HG03442 (cell line): ENCODE results near the gene RPTOR.
"Not testable (repeated sequence)": the region's sequence is repeated elsewhere in the genome, so short reads cannot be mapped to it uniquely, and the experiment has no call there.

ENCODE experiments used
- ATAC-seq: cut with Tn5 transposase; IDR thresholded peaks from one replicate; pipeline ENCODE4 v1.9.1; 2021; ENCODE audit warnings: mild to moderate bottlenecking, moderate library complexity; ENCODE audit not compliant: unreplicated experiment

RPTOR gene

GRCh38 chr17:80803451-80804428, 259.1 kb downstream of the RPTOR start:
- ATAC-seq = no peak

- ATAC-seq = no peak
These were observed 259.8 kb downstream of the RPTOR start for GRCh38 chr17:80804466-80804865.

DNA sequence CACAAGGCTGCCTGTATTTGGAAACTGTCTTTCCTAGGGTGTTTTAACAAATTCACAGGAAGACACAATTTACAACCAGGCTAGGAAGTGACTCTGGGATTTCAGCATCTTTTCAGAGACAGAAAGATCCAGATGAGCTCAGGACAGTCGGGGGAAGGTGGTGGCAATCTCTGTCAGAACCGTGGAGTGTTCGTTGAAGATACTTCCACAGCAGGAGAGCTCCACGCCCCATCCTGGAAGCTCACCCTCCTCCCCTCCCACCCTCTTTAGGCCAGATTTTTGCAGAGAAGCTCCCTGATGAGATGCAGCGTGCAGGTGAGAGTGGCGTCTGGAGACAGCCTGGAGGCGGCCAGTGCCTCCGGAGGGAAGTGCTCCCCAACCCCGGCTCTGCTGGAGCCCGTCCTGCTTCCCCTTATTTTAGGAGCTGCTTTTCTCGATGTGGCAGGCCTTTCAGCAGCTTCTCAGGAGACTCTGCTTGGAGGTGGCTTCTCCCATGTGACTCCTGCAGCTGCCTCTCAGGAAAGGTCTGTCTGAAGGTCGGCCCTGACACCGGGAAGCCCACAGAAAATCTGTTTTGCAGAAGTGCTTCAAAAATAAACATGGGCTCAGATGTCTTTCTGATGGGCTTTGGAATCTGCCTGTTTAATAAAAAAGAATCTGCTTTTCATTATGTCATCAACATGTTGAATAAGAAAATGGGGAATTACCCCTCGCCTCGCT, 260.6 kb downstream of the RPTOR start:
- ATAC-seq = no peak

GRCh38 chr17:80807014-80807413, 262.4 kb downstream of the RPTOR start:
- no peak for ATAC-seq

DNA sequence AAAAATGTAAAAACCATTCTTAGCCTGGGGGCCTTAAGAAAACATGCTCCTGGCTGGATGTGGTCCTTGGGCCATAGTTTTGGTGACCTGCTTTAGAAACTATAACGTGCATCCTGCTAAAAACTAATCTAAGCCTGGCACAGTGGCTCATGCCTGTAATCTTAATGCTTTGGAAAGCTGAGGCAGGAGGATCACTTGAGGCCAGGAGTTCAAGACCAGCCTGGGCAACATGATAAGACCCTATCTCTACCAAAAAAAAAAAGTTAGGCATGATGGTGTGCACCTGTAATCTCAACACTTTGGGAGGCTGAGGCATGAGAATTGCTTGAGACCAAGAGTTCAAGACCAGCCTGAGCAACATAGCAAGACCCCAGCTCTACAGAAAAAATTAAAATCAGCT, 263.2 kb downstream of the RPTOR start:
- ATAC-seq = no peak

DNA sequence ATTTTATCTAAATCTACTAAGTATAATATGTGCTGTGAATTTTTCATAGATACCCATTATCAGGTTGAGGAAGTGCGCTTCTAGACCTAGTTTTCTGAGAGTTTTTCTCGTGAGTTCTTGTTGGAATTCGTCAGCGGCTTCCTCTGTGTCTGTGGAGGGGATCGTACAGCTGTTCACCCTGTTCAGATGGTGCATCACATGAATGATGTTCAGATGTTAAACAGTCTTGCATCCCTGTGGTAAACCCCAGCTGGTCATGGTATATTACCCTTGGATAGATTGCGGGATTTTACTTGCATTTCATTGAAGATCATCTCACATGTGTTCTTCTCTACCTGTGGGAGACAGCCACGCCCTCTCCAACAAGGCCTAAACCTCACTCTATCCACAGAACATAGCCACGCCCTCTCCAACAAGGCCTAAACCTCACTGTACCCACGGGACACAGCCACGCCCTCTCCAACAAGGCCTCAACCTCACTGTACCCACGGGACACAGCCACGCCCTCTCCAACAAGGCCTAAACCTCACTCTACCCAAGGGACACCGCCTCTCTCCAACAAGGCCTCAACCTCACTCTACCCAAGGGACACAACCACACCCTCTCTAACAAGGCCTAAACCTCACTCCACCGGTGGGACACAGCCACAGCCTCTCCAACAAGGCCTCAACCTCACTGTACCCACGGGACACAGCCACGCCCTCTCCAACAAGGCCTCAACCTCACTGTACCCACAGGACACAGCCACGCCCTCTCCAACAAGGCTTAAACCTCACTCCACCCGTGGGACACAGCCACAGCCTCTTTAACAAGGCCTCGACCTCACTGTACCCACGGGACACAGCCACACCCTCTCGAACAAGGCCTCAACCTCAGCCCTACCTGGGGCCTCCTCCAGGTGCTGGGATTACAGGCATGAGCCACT, 266.8 kb downstream of the RPTOR start:
- ATAC-seq = no peak

DNA sequence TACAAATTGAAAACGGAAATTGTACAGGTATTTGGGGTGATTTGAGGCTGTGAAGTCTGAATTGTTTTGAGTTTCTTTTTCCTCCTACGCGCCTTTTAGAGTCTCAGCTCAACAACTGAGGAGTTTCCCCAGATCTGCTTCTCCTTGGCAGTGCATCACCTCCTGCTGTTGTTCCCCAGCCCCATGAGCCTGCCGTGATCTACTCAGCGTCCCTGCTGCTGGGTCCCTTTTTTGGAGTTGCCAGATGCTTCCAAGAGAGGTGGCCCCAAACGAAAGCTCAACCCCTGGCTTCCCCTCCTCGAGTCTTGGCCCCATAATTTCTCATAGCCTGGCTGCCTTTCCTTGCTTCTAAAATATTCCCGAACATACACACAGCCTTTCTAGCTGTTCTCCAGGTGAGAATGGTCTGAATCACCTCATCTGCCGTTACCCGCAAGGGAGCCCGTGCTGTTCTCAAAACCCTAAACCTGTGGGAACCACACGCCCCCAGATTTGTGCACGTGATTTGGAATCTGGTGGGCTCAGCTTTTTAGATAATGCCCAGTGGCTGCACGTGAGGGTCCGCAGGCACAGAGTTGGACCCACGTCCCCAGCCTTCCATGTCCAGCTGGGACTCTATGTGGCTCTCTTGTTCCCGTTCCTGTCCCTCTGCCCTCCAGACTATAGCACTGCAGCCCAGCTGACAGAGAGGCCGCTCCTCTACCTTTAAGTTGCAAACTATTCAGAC, 267.9 kb downstream of the RPTOR start:
- ATAC-seq = no peak

DNA sequence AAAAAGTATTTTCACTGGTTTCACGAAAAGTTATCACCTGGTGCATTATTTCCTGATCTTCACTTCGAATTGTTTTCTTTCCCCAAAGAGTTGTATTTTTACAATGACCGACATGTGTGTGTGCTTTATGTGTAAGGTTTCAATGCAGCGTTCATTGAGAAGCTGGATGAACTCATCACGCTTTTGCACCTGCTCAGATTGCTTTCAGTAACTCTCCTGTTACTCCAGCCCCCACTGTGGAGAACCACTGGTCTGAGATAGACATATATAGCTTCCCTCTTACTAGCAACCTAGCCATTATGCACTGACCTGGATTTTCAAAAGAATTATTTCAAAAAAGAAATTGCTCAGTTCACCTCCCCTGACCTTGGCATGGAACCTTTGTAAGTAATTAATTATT, 268.7 kb downstream of the RPTOR start:
- no peak for ATAC-seq

DNA sequence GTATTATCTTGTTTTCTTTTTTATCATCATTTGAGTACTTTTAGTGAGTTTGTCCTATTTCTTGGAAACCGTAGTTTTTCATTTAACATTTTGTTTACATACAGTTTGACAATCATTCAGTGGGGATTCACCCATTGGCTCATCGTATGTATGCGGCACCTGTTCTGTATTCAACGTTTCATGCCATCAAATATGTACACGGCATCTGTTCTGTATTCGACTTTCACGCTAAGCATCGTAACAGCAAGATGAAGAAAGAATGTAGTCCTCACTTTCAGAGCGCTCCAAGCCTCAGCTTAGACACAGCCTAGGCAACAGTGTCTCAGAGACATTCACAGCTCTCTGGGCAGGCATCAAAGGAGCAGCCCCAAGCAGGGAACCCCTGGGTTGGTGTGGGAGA, 269.9 kb downstream of the RPTOR start:
- ATAC-seq = no peak

GRCh38 chr17:80815151-80815681, 270.6 kb downstream of the RPTOR start:
- no peak for ATAC-seq

DNA sequence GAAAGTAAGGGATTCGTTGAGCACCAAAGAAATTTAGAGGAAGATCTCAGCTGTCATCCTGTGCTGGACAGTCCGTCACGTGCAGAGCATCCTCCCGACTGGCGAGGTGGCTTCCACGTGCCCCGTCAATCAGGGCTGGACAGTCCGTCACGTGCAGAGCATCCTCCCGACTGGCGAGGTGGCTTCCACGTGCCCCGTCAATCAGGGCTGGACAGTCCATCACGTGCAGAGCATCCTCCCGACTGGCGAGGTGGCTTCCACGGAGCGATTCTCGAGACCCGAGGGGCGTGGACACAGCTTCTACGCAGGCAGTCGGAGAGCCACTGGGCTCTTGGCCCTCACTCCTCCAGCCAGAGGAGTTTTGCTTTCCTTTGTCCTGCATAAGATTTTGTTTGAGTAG, 271.1 kb downstream of the RPTOR start:
- not testable (repeated sequence) for ATAC-seq

DNA sequence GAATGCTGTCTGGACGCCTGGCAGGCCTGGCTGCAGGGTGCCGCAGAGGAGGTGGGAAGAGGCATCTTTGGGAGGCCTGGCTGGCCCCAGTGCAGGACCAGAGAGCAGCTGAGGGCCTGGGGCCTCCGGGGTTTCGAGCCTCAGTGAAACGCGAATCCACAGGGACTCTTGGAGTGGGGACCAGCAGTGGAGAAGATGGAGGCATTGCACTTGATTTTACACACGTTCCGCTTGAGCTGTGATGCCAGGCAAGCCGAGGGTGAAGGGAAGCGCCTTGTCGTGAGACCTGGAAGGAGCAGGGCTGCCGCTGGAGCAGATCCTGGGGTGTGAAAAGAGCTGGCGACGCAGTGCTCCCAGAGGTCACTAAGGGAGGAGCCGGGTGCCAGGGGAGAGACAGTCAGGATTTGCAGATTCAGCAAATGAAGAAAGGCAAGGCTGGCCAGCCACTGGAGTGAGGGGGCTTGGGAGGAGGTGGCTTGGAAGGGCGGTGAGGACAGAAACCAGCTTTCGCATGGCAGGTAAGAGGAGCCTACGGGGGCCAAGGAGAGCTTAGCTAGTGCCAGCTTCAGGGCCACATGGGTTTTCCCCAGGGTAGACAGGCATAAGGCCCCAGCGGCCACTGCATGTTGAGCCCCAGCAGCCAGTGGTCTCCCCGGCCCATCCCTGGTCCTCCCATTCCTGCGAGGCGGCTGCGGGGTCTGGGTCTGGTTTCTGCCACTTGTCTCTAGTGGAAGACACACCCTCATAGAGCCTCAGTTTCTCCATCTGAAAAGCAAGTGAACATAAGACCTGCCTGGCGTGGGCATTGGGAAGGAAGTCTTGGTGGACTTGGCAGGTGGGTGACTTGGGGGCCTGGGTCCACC, 271.8 kb downstream of the RPTOR start:
- no peak for ATAC-seq

DNA sequence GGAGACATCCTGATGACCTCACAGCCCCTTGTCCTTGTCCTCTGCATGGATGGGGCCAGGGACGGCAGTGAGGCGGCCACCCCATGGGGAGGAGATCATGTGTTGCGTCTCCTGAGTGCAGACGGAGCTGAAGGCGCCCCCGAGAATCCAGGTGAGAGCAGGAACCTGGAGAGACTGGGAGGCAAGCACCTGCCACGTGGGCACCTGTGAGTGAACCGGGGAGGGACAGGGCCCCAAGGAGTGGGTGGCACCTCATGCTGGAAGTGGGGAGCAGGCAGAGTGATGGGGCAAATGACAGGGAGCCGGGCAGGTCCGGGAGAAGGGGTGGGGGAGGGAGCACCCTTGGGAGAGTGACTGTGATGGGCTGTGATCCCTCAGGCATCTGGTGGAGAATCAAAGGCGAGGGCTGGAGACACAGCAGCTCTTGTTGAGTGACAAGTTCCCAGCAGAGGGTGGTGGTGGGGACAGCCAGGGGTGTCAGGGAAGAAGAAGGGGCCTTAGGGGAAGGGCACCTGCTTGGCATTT, 272.7 kb downstream of the RPTOR start:
- ATAC-seq = no peak

- no peak for ATAC-seq
These were observed 273.2 kb downstream of the RPTOR start for GRCh38 chr17:80817861-80818260.

GRCh38 chr17:80818871-80819270, 274.2 kb downstream of the RPTOR start:
- ATAC-seq = no peak

GRCh38 chr17:80819422-80820164, 275.0 kb downstream of the RPTOR start:
- ATAC-seq = no peak

DNA sequence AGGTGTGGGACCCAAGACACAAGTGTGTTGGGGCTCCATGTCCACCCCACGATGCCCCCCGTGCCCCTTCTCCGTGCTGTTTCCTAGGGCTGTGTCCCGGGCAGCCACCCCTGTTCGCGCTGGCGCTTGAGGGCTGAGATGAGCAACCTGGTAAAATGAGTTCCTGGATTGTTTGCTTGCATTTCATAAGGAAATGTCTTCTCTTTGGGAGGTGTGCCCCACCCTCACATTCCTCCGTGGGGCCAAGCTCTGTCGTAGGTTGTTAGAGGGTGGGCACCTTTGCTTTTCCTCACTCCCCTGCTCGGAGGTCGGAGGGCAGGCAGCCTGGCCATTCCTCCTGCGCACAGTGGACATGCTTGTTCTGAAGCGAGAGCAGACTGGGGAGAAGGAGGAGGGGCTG, 275.7 kb downstream of the RPTOR start:
- ATAC-seq = no peak

GRCh38 chr17:80821546-80821945, 276.9 kb downstream of the RPTOR start:
- ATAC-seq = no peak
